Breast epithelium (tissue), 4 donors: ENCODE measurements around the gene CLDN15. TPM values are rescaled to one million over a fixed set of nuclear protein-coding genes. Genes with fewer than 3 reads are reported as not detected.
"Not testable (repeated sequence)": the region's sequence is repeated elsewhere in the genome, so short reads cannot be mapped to it uniquely, and the experiment has no call there.

ENCODE experiments used
- DNase-seq, 2 donors: peaks; one replicate each; pipeline ENCODE4 v3.0.0-alpha.2; 2019; ENCODE audit warnings: low spot score in 2 of 2
- H3K27ac ChIP-seq, 2 donors: fragments of 200-600 bp; sonication (generic) in 1 of 2; one replicate each; pipeline ENCODE4 v1.5.1; 2016 to 2019; ENCODE audit warnings: mild to moderate bottlenecking in 1 of 2
- H3K27me3 ChIP-seq, 2 donors: fragments of 200-600 bp; sonication (generic) in 1 of 2; one replicate each; pipeline versions ENCODE4 v1.5.1 to v1.6.0; 2017 to 2019; ENCODE audit warnings: control low read depth in 1 of 2, mild to moderate bottlenecking in 1 of 2
- H3K36me3 ChIP-seq: fragments of 200-600 bp; one replicate; pipeline ENCODE4 v1.5.1; 2019
- H3K4me1 ChIP-seq, 2 donors: fragments of 200-600 bp; sonication (generic); one replicate each; pipeline ENCODE4 v1.5.1; 2016 to 2019; ENCODE audit warnings: control low read depth in 1 of 2
- H3K4me3 ChIP-seq, 3 donors: fragments of 200-600 bp; sonication (generic); 1 replicate in 2 of 3; 2 replicates in 1 of 3; pipeline ENCODE4 v1.5.1; 2016 to 2019; ENCODE audit warnings: mild to moderate bottlenecking in 3 of 3, moderate library complexity in 2 of 3
- H3K9me3 ChIP-seq, 2 donors: fragments of 200-600 bp; sonication (generic) in 1 of 2; one replicate each; pipeline ENCODE4 v1.5.1; 2016 to 2019; ENCODE audit warnings: control low read depth in 1 of 2
- POLR2A ChIP-seq: fragments of 450-650 bp; IDR thresholded peaks from one replicate; pipeline ENCODE4 v1.6.1; 2016; ENCODE audit warnings: antibody characterized with exemption, mild to moderate bottlenecking, moderate library complexity
- POLR2AphosphoS5 ChIP-seq, 3 donors: sonication (generic); formaldehyde crosslinking; IDR thresholded peaks; one replicate each; pipeline ENCODE4 v1.6.1; 2017; ENCODE audit warnings: antibody characterized with exemption in 3 of 3
- intact Hi-C: fragments of 100-400 bp; cut with DNase I; formaldehyde crosslinking; loops from one replicate; pipeline ENCODE4 v1.15.1; 2023; ENCODE audit warnings: low total_unique reads
- total RNA-seq, 3 donors: library from RNA; depleted of rRNA; stranded (reverse); fragments of >200 nt; gene quantifications; one replicate each; pipeline ENCODE4 v1.1.0, GENCODE V29; 2016
- TF ChIP-seq, protein P1 (sequence below), 3 donors: fragments of 450-650 bp; IDR thresholded peaks; one replicate each; pipeline ENCODE4 v1.5.1; 2016 to 2017; ENCODE audit warnings: antibody characterized with exemption in 3 of 3, mild to moderate bottlenecking in 3 of 3, moderate library complexity in 3 of 3

CLDN15 gene
- total RNA-seq, 3 donors from 2014 or later = 14.4 to 44.6 (median 17.1) TPM

DNA sequence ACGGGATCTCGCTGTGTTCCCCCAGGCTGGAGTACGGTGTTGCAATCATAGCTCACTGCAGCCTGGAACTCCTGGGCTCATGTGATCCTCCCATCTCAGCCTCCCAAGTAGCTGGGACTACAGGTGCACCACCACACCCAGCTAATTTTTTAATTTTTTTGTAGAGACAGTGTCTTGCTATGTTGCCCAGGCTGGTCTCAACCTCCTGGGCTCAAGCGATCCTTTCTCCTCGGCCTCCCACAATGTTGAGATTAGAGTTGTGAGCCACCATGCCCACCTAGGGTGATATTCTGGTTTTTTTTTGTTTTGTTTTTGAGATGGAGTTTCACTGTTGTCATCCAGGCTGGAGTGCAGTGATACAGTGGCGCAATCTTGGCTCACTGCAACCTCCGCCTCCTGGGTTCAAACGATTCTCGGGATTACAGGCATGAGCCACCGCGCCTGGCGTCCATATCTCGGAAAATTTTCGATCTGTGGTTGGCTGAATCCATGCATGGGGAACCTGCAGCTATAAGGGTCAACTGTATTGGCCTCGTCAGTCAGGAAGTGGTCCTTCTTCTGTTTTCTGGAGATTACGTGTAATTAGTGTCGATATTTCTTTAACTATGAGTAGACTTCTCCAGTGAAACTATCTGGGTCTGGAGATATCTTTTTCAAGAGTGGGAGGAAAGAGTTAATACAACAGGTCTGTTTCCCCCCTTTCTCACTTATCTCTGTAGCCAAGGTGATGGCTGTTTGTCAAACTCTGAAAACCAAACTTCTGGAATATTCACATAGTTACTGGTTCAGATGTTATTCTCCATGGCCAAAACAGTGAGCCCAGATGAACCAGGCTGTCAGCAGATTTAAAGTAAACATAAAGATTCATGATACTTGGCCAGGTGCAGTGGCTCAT lies 28.3 kb upstream of the CLDN15 start:
- Histone ChIP-seq H3K36me3 (no peaks in the 10 kb centered on the region), H3K27ac (no peak overlapping the region), H3K4me3 (no peak overlapping the region), H3K4me1 (no peaks in the 10 kb centered on the region), H3K9me3 (no peaks in the 10 kb centered on the region), H3K27me3 (no peaks in the 10 kb centered on the region)
- intact Hi-C loops = no loop called here
- no peak for TF ChIP-seq POLR2A
- no peak for TF ChIP-seq POLR2AphosphoS5 (IDR thresholded peaks at IDR 0.05)
- TF ChIP-seq, protein P1, sequence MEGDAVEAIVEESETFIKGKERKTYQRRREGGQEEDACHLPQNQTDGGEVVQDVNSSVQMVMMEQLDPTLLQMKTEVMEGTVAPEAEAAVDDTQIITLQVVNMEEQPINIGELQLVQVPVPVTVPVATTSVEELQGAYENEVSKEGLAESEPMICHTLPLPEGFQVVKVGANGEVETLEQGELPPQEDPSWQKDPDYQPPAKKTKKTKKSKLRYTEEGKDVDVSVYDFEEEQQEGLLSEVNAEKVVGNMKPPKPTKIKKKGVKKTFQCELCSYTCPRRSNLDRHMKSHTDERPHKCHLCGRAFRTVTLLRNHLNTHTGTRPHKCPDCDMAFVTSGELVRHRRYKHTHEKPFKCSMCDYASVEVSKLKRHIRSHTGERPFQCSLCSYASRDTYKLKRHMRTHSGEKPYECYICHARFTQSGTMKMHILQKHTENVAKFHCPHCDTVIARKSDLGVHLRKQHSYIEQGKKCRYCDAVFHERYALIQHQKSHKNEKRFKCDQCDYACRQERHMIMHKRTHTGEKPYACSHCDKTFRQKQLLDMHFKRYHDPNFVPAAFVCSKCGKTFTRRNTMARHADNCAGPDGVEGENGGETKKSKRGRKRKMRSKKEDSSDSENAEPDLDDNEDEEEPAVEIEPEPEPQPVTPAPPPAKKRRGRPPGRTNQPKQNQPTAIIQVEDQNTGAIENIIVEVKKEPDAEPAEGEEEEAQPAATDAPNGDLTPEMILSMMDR (IDR thresholded peaks at IDR 0.05) = no peak
- DNase-seq = no peak

DNA sequence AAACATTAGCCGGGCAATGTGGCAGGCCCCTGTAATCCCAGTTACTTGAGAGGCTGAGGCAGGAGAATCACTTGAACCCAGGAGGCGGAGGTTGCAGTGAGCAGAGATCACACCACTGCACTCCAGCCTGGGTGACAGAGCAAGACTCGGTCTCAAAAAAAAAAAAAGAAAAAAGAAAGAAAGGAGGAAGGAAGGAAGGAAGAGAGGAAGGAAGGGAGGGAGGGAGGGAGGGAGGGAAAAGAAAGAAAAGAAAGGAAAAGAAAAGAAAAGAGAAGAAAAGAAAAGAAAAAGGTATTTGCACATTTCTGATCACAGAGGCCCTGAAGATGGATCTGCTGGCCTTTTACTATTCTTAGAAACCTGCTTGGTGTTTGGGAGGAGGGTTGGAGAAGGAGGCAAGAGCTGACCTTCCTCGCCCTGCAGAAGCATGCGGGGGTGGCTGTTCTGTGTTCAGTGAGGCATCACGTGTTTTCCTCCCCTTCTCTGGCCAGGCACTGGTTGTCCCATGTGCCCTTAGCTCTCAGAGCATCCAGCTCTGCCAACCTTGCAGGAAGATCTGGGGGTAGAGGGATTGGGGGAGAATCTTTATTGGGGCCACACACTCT lies 26.6 kb upstream of the CLDN15 start:
- H3K9me3 ChIP-seq, H3K4me3 ChIP-seq, H3K27ac ChIP-seq, intact Hi-C loops, H3K36me3 ChIP-seq, H3K4me1 ChIP-seq, DNase-seq, H3K27me3 ChIP-seq: not testable (repeated sequence)

DNA sequence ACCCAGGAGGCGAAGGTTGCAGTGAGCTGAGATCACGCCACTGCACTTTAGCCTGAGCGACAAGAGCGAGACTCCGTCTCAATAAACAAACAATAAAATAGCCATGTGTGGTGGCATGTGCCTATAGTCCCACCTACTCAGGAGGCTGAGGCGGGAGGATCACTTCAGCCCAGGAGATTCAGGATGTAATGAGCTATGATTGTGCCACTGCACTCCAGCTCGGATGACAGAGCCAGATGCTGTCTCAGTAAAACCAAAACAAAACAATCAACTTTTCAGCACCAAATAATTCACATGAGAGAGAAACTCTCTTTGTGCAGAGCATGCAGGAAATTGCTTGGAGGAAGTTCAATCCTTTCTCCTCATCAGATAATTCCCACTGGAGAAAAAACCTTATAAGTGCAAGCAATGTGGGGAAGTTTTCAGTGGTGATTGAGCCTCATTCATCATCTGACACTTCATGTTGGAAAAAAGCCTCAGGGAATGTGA lies 20.7 kb upstream of the CLDN15 start:
- DNase-seq = no peak
- no peak overlapping the region for H3K27ac ChIP-seq
- intact Hi-C loops = loop anchor here (10.0 kb wide), 1 partner anchor 53 kb away; the partner anchor contains the start of gene MOGAT3
- TF ChIP-seq POLR2AphosphoS5 (IDR thresholded peaks at IDR 0.05) (no peak), POLR2A (no peak)
- TF ChIP-seq, protein P1 (IDR thresholded peaks at IDR 0.05) = no peak
- H3K36me3 ChIP-seq = no peaks in the 10 kb centered on the region
- H3K27me3 ChIP-seq = no peaks in the 10 kb centered on the region
- no peak overlapping the region for H3K4me3 ChIP-seq
- no peaks in the 10 kb centered on the region for H3K9me3 ChIP-seq
- H3K4me1 ChIP-seq = no peaks in the 10 kb centered on the region

DNA sequence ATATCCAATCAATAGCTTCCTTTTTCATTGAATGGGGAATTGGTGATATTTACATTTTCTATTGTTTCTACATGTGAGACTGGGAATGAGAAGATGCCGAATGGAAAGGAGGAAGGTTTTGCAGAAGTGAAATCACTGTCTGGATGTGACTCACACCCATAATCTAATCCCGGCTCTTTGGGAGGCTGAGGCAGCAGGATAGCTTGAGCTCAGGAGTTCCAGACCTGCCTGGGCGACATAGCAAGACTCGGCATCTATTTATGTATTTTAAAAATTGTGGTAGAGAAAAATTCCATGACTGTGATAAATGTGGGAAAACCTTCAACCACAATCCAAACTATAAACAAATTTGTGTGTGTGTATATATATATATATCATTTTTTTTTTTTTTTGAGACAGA lies 18.2 kb upstream of the CLDN15 start:
- Histone ChIP-seq H3K4me3 (no peak overlapping the region), H3K27ac (no peak overlapping the region), H3K36me3 (no peaks in the 10 kb centered on the region), H3K9me3 (no peaks in the 10 kb centered on the region), H3K4me1 (peaks cover 0 to 4% of the 10 kb centered on the region in 2 donors), H3K27me3 (no peaks in the 10 kb centered on the region)
- DNase-seq = no peak
- no peak for TF ChIP-seq POLR2A
- TF ChIP-seq, protein P1 (IDR thresholded peaks at IDR 0.05) = no peak
- no peak for TF ChIP-seq POLR2AphosphoS5 (IDR thresholded peaks at IDR 0.05)
- intact Hi-C loops = loop anchor here (10.0 kb wide), 1 partner anchor 51 kb away; the partner anchor contains the start of gene MOGAT3

DNA sequence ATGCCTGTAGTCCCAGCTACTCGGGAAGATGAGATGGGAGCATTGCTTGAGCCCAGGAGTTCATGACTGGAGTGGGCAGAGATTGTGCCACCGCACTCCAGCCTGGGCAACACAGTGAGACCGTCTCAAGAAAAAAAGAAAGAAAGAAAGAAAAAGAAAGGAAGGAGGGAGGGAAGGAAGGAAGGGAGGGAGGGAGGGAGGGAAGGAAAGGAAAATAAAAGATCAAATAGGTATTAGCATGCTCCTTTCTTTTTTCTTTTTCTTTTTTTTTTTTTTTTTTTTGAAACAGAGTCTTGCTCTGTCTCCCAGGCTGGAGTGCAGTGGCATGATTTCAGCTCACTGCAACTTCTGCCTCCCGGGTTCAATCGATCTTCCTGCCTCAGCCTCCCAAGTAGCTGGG lies 15.6 kb upstream of the CLDN15 start:
- not testable (repeated sequence) for H3K4me1 ChIP-seq, H3K9me3 ChIP-seq, H3K27ac ChIP-seq, H3K27me3 ChIP-seq, H3K36me3 ChIP-seq, DNase-seq
- peak overlapping the region in 1 of 3 donors; percentile 73 for H3K4me3 ChIP-seq
- intact Hi-C loops = loop anchor here (10.0 kb wide), 1 partner anchor 48 kb away; the partner anchor contains the start of gene MOGAT3
